ENCODE measurements around the gene INSR.
"Not testable (repeated sequence)": the region's sequence is repeated elsewhere in the genome, so short reads cannot be mapped to it uniquely, and the experiment has no call there.

Gene INSR

DNA sequence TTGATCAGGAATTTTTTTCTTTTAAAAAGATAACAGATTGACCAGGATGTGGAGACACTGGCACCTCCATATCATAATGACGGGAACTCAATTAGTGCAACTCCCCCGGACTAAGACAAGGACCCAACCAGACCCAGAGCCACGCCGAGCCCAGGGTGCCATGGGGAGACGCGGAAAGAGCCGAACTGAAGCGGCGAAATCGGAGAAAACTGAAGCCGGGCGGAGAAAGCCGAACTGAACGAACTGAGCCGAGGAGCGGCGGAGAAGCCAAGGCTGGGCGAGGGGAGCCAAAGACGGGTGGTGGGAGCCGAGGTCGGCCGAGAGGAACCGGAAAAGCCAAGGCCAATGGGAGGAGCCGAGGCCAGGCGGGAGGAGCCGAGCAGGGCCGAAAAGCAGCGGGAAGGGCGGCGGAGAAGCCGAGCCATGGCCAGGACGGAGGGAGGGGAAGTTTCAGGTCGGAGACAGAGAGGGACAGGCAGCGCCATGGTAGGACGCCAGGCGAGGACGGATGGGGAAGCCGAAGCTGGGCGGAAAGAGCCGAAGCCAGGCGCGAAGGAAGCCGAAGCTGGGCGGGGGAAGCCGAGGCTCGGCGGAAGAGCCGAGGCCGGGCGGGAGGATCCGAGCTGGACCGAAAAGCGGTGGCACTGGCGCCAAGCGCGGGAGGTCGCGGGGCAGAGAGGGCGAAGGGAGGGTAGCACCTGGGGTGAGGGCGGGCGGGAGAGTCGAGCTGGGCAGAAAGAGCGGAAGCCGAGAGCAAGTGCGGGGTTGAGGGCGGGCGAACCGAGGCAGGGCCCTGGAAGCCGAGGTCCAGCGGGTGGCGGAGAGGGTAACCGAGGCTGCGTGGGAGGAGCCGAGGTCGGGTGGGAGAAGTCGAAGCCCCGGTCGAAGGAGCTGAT lies 195.3 kb downstream of the INSR start:
- peak; percentile 65 for DNase-seq (ENCODE audit: low read depth)

DNA sequence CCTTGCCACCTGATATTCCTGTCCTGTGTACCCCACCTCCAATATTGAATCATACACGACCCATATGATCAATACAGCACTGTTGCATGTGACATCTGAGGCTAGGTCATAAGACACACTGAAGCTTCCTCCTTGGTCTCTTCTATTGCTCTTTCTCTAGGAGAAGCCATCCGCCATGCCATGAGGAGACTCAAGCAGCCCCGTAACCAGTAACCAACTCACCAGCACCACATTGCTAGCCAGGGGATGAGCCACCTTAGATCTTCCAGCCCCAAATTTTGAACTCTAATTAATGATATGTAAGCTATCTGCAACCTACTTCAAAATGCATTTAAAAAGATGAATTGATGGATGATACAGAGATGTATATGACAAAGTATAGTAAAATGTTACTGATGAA lies 196.1 kb downstream of the INSR start:
- DNase-seq (ENCODE audit: low read depth) = no peak

DNA sequence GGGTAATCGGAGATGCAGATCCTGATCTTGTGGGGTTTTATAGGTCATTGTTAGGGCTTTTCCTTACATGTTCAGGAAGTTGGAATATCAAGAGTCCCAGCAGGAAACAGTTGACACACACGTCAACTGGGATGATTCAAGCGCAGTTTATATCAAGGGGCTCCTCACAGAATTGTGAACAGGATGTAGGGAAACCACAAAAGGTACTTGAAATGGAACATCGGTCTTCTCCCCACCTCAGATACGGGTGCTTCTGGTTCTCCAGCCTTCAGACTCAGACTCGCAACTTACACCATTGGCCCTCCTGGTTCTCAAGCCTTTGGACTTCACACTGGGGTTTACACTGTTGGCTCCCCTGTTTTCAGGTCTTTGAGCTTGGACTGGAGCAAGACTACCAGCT lies 205.2 kb downstream of the INSR start:
- DNase-seq (ENCODE audit: low read depth) = no peak

- DNase-seq (ENCODE audit: low read depth) = no peak
Measured at GRCh38 chr19:7083076-7083956, 210.9 kb downstream of the INSR start.

- no peak for DNase-seq (ENCODE audit: low read depth)
Measured at GRCh38 chr19:7078008-7078407, 216.2 kb downstream of the INSR start.

DNA sequence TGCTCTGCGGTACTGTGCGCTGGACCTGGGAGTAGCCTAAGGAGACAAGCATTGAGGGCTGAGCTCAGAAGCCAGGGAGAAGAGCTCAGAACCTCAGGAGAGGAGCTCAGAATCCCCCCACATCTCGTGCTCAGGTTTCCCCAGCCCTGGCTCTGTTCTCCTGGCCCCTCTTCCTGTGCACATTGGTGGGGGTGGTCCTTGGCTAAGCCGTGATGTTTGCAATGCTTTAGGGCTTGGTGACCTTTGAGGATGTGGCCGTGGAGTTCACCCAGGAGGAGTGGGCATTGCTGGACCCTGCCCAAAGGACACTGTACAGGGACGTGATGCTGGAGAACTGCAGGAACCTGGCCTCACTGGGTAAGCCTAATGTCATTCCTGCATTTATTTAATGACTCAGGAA lies 218.1 kb downstream of the INSR start:
- DNase-seq (ENCODE audit: low read depth) = no peak

DNA sequence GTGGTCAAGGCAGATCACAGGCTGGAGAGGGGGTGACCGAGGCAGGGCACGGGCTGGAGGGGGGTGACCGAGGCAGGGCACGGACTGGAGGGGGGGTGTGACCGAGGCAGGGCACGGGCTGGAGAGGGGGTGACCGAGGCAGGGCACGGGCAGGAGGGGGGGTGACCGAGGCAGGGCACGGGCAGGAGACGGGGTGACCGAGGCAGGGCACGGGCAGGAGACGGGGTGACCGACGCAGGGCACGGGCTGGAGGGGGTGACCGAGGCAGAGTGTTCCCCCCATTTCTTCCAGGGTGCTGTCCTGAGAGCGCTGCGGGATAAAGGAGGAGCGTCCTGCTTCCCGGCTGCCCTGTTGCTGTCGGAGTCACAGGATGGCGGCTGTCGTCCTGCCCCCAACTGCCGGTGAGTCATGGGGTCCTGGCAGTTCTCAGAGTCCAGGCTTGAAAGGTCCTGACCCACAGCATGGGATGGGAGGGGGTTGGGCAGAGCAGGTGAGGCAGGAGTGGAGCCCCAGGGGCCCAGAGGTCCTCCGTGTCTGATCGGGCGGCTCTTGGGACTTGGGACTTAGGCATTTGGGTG lies 219.4 kb downstream of the INSR start:
- DNase-seq (ENCODE audit: low read depth) = no peak

- no peak for DNase-seq (ENCODE audit: low read depth)
Measured at GRCh38 chr19:7072541-7072940, 221.7 kb downstream of the INSR start.

DNA sequence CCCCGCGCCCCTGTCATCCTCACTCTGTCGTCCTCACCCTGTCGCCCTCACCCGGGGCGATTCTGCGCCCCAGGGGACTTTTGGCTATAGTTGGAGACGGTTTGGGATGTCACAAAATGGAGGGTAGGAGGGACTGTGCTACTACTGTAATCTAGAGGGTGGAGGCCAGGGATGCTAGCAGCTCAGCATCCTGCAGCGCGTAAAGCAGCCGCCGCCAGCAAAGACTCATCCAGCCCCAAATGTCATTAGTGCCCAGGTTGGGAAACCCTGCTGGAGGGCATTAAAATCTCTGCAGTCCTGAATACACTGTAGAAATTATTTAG lies 224.3 kb downstream of the INSR start:
- no peak for DNase-seq (ENCODE audit: low read depth)

DNA sequence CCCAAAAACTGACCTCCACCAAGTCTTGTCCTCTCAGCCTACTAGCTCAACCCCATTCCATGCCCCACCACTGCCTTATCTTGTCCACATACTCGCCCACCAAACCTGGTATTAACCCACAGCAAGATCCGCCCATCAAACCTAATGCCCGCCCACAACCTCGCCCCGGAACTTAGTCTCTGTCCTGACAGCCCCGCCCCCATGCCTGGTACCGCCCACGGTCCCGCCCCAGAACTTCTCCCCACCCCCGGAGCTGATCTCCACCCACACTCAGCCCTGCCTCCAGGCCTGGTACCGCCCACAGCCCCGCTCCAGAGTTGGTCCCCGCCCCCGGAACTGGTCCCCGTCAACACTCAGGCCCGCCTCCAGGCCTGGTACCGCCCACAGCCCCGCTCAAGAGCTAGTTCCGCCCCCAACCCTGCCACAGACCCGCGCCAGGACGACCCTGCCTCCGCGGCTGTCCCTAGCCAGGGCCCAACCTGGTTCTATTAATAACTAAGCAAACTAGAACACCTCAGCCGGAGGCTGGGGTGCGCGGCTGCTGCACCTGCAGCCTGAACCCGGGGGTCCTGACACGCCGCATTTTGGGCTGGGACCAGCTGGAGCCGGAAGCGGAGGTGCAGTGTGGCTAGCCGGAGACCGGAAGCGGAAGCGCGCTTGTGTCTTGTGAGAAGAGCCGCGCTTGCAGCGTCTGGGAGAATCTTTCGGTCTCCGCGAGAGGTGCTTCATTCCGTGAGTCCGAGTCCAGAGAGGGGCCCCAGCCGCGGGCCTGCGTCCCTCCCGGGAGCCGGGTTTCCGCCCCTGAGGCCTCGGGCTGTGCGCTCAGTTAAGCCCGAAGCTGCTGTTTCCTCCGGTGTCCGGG lies 224.9 kb downstream of the INSR start, which contains the start of gene ZNF557:
TSS of gene ZNF557 (plus strand) at position 662 of the 862 bp plus-strand sequence. CDS start 5,372 bp downstream, outside the sequence.
- DNase-seq (ENCODE audit: low read depth) = peak; percentile 98

DNA sequence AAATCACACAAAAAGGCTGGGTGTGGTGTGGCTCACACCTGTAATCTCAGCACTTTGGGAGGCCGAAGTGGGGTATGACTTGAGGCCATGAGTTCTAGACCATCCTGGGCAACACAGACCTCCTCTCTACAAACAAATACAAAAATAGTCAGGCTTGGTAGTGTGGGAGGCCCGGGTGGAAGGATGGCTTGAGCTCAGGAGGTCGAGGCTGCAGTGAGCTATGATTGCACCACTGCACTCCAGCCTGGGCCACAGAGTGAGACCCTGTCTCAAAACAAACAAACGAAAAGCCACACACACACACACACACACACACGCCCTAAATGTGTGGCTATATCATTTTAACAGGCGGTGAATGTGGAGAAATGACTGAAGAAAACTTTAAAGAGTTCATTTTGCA lies 225.6 kb downstream of the INSR start:
- DNase-seq (ENCODE audit: low read depth) = no peak

- no peak for DNase-seq (ENCODE audit: low read depth)
Measured at GRCh38 chr19:7067716-7068115, 226.5 kb downstream of the INSR start.

- not testable (repeated sequence) for DNase-seq (ENCODE audit: low read depth)
Measured at GRCh38 chr19:7067122-7067521, 227.1 kb downstream of the INSR start.

DNA sequence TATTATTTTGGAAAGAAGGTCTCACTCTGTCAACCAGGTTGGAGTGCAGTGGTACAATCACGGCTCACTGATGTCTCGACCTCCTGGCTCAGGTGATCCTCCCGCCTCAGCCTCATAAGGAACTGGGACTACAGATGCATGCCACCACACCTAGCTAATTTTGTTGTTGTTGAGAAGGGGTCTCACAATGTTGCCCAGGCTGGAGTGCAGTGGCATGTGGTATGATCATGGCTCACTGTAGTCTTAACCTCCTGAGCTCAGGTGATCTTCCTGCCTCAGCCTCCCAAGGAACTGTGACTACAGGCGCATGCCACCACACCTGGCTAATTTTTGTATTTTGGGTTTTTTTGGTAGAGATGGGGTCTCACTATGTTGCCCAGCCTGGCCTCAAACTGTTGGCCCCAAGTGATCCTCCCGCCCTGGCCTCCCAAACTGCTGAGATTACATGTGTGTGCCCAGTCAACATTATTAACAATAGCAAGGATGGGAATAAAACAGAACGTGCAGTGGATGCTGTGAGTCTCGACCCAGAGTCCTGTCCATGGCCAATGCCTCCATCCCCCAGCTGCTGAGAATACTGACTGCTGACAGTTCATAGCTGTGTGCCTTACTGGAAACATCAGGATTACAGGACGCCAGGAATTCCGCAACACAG lies 230.3 kb downstream of the INSR start:
- no peak for DNase-seq (ENCODE audit: low read depth)

DNA sequence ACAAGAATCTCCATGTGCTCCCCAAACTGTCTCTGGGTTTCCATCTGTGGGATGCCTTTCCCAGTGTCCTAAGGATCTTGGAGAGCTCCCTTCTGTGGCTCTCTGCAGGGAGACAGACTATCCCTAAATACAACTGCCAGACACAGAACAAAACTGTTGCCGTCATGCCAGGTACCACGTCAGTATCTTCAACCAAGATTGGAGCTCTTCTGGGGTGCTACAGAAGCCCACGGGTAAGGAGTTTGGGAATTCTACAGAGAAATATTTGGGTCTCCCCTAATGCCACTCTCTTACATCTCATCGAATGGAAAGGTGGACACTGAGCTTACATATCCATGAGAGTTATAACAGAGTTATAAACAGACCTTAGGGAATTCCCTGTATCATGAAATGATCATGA lies 230.9 kb downstream of the INSR start:
- no peak for DNase-seq (ENCODE audit: low read depth)
